ENCODE results near the gene TMEM115.

TMEM115 gene

GRCh38 chr3:50375258-50375931 is 16.1 kb upstream of the TMEM115 start:
- no peak for DNase-seq

GRCh38 chr3:50374363-50375257 is 15.3 kb upstream of the TMEM115 start:
- DNase-seq = no peak

- no peak for DNase-seq
Measured at GRCh38 chr3:50373146-50374051, 14.1 kb upstream of the TMEM115 start.

GRCh38 chr3:50372349-50372748 is 13.0 kb upstream of the TMEM115 start:
- DNase-seq = peak; percentile 48

GRCh38 chr3:50371133-50371685 is 11.9 kb upstream of the TMEM115 start:
- no peak for DNase-seq

DNA sequence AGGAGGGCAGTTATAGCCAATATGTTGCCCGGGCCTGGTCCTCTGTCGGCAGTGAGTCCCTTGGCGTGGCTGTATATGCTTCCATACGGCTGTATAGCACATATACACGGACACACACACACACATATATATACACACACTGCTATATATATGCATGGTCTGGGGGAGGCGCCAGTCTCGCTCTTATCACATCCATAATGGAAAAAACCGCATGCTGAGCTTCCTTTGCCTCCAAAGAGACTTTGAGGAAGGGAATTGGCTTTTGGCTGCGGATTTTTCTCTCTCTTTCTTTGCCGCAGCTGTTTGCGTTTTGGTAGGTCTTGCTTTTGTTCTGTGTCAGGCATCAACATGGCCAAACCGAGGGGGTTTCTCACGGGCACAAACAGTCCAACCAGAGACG is 11.3 kb upstream of the TMEM115 start:
- peak; percentile 64 for DNase-seq

- DNase-seq = no peak
Measured at GRCh38 chr3:50369012-50369670, 9.8 kb upstream of the TMEM115 start.

GRCh38 chr3:50365842-50366220 is 6.5 kb upstream of the TMEM115 start:
- DNase-seq = no peak

DNA sequence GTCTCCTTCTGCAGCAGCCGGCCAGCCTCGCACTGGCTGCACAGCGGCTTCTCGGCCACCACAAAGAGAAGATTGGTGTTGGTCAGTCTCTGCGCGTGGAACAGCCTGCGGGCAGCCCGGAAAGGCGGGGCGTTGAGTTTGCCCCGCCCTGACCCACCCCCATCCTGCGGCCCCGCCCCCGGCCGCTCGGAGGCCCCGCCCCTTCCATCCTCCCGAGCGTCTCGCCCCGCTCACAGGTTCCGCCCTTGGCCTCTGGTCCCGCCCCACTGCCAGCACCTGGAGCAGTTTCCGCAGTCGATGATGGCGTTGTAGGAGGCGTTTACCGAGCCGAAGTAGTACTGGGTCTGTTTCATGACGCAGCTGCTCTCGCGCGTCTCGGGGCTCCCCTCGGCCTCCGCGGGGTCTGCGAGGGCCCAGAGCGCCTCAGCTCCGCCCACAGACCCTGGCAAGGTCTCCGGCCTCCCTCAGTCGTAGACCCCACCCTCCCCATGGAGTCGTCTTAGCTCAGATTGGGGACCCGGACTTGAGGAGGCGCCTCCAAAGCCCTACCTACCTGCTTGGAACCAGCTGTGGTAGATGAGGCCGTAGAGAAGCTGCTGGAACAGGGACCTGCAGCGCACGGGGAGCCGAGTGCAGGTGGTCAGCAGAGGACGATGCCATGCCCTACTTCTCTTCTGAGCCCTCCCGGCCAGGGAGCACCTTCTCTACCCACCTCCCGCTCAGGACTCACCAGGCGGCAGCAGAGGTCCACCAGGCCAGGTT is 5.9 kb upstream of the TMEM115 start:
- peak; percentile 69 for DNase-seq

DNA sequence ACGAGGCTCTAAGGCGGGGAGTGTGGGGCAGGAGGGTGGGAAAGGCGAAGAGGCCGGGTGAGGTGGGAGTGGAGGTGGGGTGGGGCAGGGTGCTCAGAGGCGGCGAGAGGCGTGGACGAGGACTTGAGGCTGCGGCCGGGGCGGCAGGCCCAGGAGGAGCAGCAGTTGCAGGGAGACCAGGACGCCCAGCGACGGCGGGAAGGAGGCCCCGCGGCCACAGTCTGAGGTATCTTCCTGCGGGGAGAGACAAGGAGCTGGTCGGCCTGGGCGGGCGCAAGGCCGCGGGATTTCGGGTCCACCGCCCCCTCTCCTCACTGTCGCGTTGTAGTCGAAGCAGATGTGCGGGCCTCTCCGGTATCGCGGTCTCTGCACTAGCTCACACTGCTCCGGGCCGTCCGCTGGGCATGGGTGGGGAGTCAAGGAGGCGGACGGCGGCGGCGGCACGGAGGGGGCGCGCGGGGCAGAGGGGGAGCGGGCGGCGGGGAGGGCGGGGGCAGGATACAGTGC is 5.3 kb upstream of the TMEM115 start:
- DNase-seq = no peak

GRCh38 chr3:50359760-50360110 is 414 bp upstream of the TMEM115 start:
- no peak for DNase-seq

- DNase-seq = no peak
Measured at GRCh38 chr3:50358355-50358910, 888 bp downstream of the TMEM115 start.

DNA sequence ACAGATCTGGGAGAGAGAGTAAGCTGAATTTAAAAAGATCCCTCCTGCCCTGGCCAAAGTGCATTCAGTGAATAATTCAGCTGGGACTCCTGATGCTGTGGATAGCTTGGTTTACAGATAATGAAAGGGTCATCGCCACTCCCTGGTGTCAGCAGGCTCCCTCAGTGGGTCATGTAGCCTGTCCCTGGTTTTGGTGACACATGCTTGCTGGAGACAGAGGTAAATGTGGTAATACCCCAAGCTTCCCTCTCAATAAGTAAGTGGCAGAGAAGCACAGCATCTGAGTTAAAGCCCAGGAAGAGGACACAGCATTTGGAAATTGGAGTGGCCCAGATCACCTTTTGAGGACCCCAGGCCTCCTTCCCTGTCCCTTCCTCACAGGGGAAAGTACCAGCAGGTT is 1.8 kb downstream of the TMEM115 start:
- no peak for DNase-seq

- DNase-seq = peak; percentile 10
Measured at GRCh38 chr3:50356553-50356952, 2.8 kb downstream of the TMEM115 start.

GRCh38 chr3:50355829-50356552 is 3.3 kb downstream of the TMEM115 start:
- no peak for DNase-seq

- DNase-seq = no peak
Measured at GRCh38 chr3:50354850-50355249, 4.5 kb downstream of the TMEM115 start.

- peak; percentile 18 for DNase-seq
Measured at GRCh38 chr3:50354186-50354764, 5.0 kb downstream of the TMEM115 start.

GRCh38 chr3:50353245-50354004 is 5.9 kb downstream of the TMEM115 start:
- no peak for DNase-seq

- DNase-seq = peak; percentile 23
Measured at GRCh38 chr3:50352781-50353180, 6.5 kb downstream of the TMEM115 start.
